B cell (primary cell): Measurements from ENCODE around the gene PDGFRA. TPM values are rescaled to one million over a fixed set of nuclear protein-coding genes. Genes with fewer than 3 reads are reported as not detected.

Experiments
- ATAC-seq: fragments of 200-7000 bp; cut with Tn5 transposase; one replicate; pipeline ENCODE4 v1.10.0; 2021; ENCODE audit warnings: low read depth, mild to moderate bottlenecking, moderate number of reproducible peaks, moderate library complexity
- CTCF ChIA-PET: fragments of 350-600 bp; sonication (Branson Sonifier 250); formaldehyde crosslinking; loops from one replicate; lab custom pipeline; 2021; ENCODE audit warnings: antibody characterized with exemption, inconsistent platforms; lab: Charles Lee
- POLR2A ChIA-PET: fragments of 350-600 bp; sonication (Branson Sonifier 250); formaldehyde crosslinking; loops from one replicate; lab custom pipeline; 2021; ENCODE audit warnings: antibody characterized with exemption; lab: Charles Lee
- DNase-seq: peaks from one replicate; pipeline ENCODE4 v3.0.0; 2013
- H2AFZ ChIP-seq: 2 replicates; pipeline ENCODE4 v1.6.1; 2012; ENCODE audit warnings: mild to moderate bottlenecking, low read depth, low read length; ENCODE audit not compliant: insufficient read depth, poor library complexity, severe bottlenecking
- H3K27ac ChIP-seq, 2 donors: 1 replicate in 1 of 2; 2 replicates in 1 of 2; pipeline ENCODE4 v1.5.1; 2012 to 2013; ENCODE audit warnings: low read length in 2 of 2, mild to moderate bottlenecking in 2 of 2, moderate library complexity in 1 of 2
- H3K27me3 ChIP-seq, 4 experiments: fragments of 200-600 bp in 1 of 4; sonication (generic) in 1 of 4; replicated peaks in 1 of 4; 1 replicate in 2 of 4; 2 replicates in 2 of 4; pipeline versions ENCODE4 v1.6.1 to v1.7.0; 2013 to 2016; ENCODE audit warnings: low read length in 3 of 4, mild to moderate bottlenecking in 2 of 4, mixed read lengths in 1 of 4, moderate library complexity in 1 of 4; ENCODE audit not compliant: insufficient read depth in 4 of 4, control insufficient read depth in 3 of 4; ENCODE audit errors: control extremely low read depth in 1 of 4
- H3K36me3 ChIP-seq, 2 experiments: replicated peaks in 1 of 2; 1 replicate in 1 of 2; 2 replicates in 1 of 2; pipeline versions ENCODE4 v1.6.1 to v1.7.1; 2013; ENCODE audit warnings: low read length in 1 of 2; ENCODE audit not compliant: insufficient read depth in 2 of 2, control insufficient read depth in 1 of 2; ENCODE audit errors: control extremely low read depth in 1 of 2, extremely low read depth in 1 of 2
- H3K4me1 ChIP-seq, 2 donors: fragments of 200-600 bp in 1 of 2; sonication (generic) in 1 of 2; 1 replicate in 1 of 2; 2 replicates in 1 of 2; pipeline versions ENCODE4 v1.5.1 to v1.6.1; 2013 to 2017; ENCODE audit warnings: low read length in 2 of 2; ENCODE audit not compliant: control insufficient read depth in 2 of 2, insufficient read depth in 2 of 2
- H3K4me2 ChIP-seq: replicated peaks from 2 replicates; pipeline ENCODE3; 2012; ENCODE audit warnings: mild to moderate bottlenecking, low read depth, low read length; ENCODE audit not compliant: poor library complexity, severe bottlenecking
- H3K4me3 ChIP-seq, 5 experiments: fragments of 200-600 bp in 1 of 5; sonication (generic) in 1 of 5; 1 replicate in 3 of 5; 2 replicates in 2 of 5; pipeline versions ENCODE4 v1.5.1 to v1.7.0; 2011 to 2016; ENCODE audit warnings: low read length in 4 of 5, mild to moderate bottlenecking in 4 of 5, low read depth in 2 of 5, control low read depth in 1 of 5, moderate library complexity in 1 of 5; ENCODE audit not compliant: insufficient read depth in 1 of 5; ENCODE audit errors: control extremely low read depth in 1 of 5, extremely low read depth in 1 of 5
- H3K79me2 ChIP-seq: fragments of 200-600 bp; sonication (generic); one replicate; pipeline ENCODE4 v1.6.0; 2016; ENCODE audit warnings: low read length; ENCODE audit not compliant: control insufficient read depth, insufficient read depth
- H3K9ac ChIP-seq: fragments of 200-600 bp; sonication (generic); 2 replicates; pipeline ENCODE4 v1.6.1; 2017; ENCODE audit warnings: mild to moderate bottlenecking, low read length, moderate library complexity
- H3K9me3 ChIP-seq, 3 donors: one replicate each; pipeline versions ENCODE4 v1.6.1 to v1.7.1; 2013; ENCODE audit warnings: low read length in 2 of 3; ENCODE audit not compliant: control insufficient read depth in 2 of 3, insufficient read depth in 1 of 3; ENCODE audit errors: control extremely low read depth in 1 of 3
- H4K20me1 ChIP-seq: 2 replicates; pipeline ENCODE4 v1.6.0; 2012; ENCODE audit warnings: mild to moderate bottlenecking, low read length; ENCODE audit not compliant: insufficient read depth, control insufficient read depth, poor library complexity, severe bottlenecking
- H3K27ac Mint-ChIP-seq: one replicate; pipeline ENCODE4 v1.8.0; 2021; ENCODE audit warnings: mixed read lengths
- H3K27me3 Mint-ChIP-seq: one replicate; pipeline ENCODE4 v1.8.0; 2021; ENCODE audit warnings: mixed read lengths
- H3K4me1 Mint-ChIP-seq: one replicate; pipeline ENCODE4 v1.8.0; 2021; ENCODE audit warnings: mixed read lengths
- H3K4me3 Mint-ChIP-seq: one replicate; pipeline ENCODE4 v1.8.0; 2021; ENCODE audit warnings: mixed read lengths
- H3K9me3 Mint-ChIP-seq: one replicate; pipeline ENCODE4 v1.8.0; 2022; ENCODE audit warnings: mixed read lengths; ENCODE audit not compliant: insufficient read depth
- EZH2 ChIP-seq: IDR thresholded peaks from 2 replicates; pipeline ENCODE4 v1.6.1; 2012; ENCODE audit warnings: borderline replicate concordance, low read depth, mild to moderate bottlenecking, moderate library complexity, low read length; ENCODE audit not compliant: insufficient read depth, poor library complexity, severe bottlenecking
- WGBS: methylation state at CpG from one replicate; pipeline ENCODE4 v1.1.5; 2013; ENCODE audit warnings: missing lambda C conversion rate; ENCODE audit not compliant: insufficient coverage; 5-methylcytosine and 5-hydroxymethylcytosine counted together
- intact Hi-C: fragments of 100-400 bp; cut with micrococcal nuclease; formaldehyde crosslinking; loops from one replicate; pipeline ENCODE4 v1.10.0; 2022
- polyA plus RNA-seq: library from polyadenylated mRNA; depleted of rRNA; stranded (reverse); fragments of >200 nt; gene quantifications from 2 replicates; pipeline ENCODE4 v1.2.3, GENCODE V29; 2012
- total RNA-seq, 2 donors: library from RNA; stranded (reverse); fragments of 120-200 nt in 1 of 2; gene quantifications; 1 replicate in 1 of 2; 2 replicates in 1 of 2; pipeline versions ENCODE4 v1.2.3 to v1.2.4, GENCODE V29; 2013 to 2022
- TF ChIP-seq, protein P1 (sequence below): fragments of 200-600 bp; IDR thresholded peaks from one replicate; pipeline ENCODE4 v1.8.0; 2022; ENCODE audit warnings: antibody characterized with exemption, mild to moderate bottlenecking

The PDGFRA gene
- total and polyA plus RNA-seq, 2 donors (not counting 1 experiment from before 2014, with no cell fraction given), result not detected

DNA sequence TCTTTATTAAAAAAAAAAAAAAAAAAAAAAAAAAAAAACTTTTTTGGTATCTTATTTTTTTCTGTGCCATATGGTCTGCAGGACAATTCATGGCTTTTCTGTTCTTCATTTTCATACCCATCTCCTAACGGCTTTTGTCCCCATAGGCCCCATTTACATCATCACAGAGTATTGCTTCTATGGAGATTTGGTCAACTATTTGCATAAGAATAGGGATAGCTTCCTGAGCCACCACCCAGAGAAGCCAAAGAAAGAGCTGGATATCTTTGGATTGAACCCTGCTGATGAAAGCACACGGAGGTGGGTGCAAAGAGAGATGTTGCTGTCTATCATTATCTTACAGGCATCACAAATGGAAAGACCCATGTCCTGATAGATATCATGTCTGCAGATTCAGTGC lies 49.1 kb downstream of the PDGFRA start:
- no peaks in the 10 kb centered on the region for H3K4me1 ChIP-seq
- Mint-ChIP-seq H3K27ac (no peak overlapping the region), H3K4me1 (no peaks in the 10 kb centered on the region), H3K4me3 (no peak overlapping the region), H3K9me3 (no peaks in the 10 kb centered on the region), H3K27me3 (peaks cover 24% of the 10 kb centered on the region)
- no peak for TF ChIP-seq EZH2
- TF ChIP-seq, protein P1, sequence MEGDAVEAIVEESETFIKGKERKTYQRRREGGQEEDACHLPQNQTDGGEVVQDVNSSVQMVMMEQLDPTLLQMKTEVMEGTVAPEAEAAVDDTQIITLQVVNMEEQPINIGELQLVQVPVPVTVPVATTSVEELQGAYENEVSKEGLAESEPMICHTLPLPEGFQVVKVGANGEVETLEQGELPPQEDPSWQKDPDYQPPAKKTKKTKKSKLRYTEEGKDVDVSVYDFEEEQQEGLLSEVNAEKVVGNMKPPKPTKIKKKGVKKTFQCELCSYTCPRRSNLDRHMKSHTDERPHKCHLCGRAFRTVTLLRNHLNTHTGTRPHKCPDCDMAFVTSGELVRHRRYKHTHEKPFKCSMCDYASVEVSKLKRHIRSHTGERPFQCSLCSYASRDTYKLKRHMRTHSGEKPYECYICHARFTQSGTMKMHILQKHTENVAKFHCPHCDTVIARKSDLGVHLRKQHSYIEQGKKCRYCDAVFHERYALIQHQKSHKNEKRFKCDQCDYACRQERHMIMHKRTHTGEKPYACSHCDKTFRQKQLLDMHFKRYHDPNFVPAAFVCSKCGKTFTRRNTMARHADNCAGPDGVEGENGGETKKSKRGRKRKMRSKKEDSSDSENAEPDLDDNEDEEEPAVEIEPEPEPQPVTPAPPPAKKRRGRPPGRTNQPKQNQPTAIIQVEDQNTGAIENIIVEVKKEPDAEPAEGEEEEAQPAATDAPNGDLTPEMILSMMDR, result no peak
- H3K27me3 ChIP-seq, result peaks cover 0 to 8% (median 1%) of the 10 kb centered on the region in 4 experiments
- no CpG with 5 or more reads among the region's 2 CpGs for WGBS
- no peak overlapping the region for H3K9ac ChIP-seq
- H3K9me3 ChIP-seq, result peaks cover 0 to 6% (median under 1%) of the 10 kb centered on the region in 3 donors
- H2AFZ ChIP-seq, result no peak overlapping the region
- H3K4me2 ChIP-seq, result no peak overlapping the region
- no peak overlapping the region for H3K4me3 ChIP-seq
- DNase-seq, result no peak
- ChIA-PET POLR2A (no interaction called here), CTCF (no interaction called here)
- no peaks in the 10 kb centered on the region for H3K79me2 ChIP-seq
- no peak overlapping the region for H3K27ac ChIP-seq
- no peaks in the 10 kb centered on the region for H4K20me1 ChIP-seq
- intact Hi-C loops, result no loop called here
- H3K36me3 ChIP-seq, result no peaks in the 10 kb centered on the region
- no peak for ATAC-seq

DNA sequence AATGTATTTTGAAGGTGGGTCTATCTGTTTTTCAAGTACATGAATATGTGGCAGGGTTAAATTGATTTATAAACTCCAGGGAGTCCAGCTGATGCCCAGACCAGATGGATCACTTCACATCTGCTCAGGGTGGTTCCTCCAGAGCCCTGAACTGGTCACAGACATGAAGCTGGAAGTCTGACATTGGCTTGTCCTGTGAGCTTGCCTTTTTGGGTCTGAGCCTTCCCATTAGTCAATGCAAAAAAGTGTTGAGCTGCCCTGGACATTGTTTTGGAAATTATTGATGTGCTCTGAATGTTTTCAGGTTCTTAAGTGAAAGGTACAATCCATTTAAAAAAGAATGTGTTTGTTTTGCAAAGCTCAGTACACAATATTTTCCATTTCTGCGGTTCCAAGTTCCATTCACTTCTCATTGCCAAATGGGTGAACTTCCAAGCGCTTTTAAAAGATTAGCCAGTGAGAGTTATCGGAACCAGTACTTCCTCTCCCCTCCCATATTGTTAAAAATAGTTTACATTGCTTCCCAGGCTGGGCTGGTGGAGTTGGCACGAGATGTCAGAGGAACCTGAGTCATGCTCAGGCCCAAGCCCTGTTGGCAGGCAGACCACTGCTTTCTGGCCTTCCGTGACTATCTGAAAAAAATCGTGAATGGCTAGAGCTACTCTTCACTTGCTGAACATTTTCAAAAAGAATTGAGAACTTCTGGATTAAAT lies 52.1 kb downstream of the PDGFRA start:
- H3K4me3 ChIP-seq, result no peak overlapping the region
- intact Hi-C loops, result no loop called here
- peaks cover 0 to 15% (median 8%) of the 10 kb centered on the region in 3 donors for H3K9me3 ChIP-seq
- WGBS, result 35% methylated on average over 3 of the region's 6 CpGs
- no peaks in the 10 kb centered on the region for H3K4me1 ChIP-seq
- ChIA-PET CTCF (no interaction called here), POLR2A (no interaction called here)
- no peaks in the 10 kb centered on the region for H4K20me1 ChIP-seq
- ATAC-seq (no peak), DNase-seq (no peak)
- H3K27me3 Mint-ChIP-seq, result peaks cover 12% of the 10 kb centered on the region
- H3K9me3 Mint-ChIP-seq, result peaks cover 7% of the 10 kb centered on the region
- peaks cover 0 to 6% (median 1%) of the 10 kb centered on the region in 4 experiments for H3K27me3 ChIP-seq
- TF ChIP-seq, protein P1, result no peak
- no peak for TF ChIP-seq EZH2
- H3K4me3 Mint-ChIP-seq, result no peak overlapping the region
- no peak overlapping the region for H3K27ac Mint-ChIP-seq
- no peaks in the 10 kb centered on the region for H3K4me1 Mint-ChIP-seq
- no peaks in the 10 kb centered on the region for H3K79me2 ChIP-seq
- H3K4me2 ChIP-seq, result no peak overlapping the region
- no peak overlapping the region for H2AFZ ChIP-seq
- H3K9ac ChIP-seq, result no peak overlapping the region
- no peaks in the 10 kb centered on the region for H3K36me3 ChIP-seq
- H3K27ac ChIP-seq, result no peak overlapping the region
